Measurements from ENCODE around the gene TSEN54.

The TSEN54 gene

DNA sequence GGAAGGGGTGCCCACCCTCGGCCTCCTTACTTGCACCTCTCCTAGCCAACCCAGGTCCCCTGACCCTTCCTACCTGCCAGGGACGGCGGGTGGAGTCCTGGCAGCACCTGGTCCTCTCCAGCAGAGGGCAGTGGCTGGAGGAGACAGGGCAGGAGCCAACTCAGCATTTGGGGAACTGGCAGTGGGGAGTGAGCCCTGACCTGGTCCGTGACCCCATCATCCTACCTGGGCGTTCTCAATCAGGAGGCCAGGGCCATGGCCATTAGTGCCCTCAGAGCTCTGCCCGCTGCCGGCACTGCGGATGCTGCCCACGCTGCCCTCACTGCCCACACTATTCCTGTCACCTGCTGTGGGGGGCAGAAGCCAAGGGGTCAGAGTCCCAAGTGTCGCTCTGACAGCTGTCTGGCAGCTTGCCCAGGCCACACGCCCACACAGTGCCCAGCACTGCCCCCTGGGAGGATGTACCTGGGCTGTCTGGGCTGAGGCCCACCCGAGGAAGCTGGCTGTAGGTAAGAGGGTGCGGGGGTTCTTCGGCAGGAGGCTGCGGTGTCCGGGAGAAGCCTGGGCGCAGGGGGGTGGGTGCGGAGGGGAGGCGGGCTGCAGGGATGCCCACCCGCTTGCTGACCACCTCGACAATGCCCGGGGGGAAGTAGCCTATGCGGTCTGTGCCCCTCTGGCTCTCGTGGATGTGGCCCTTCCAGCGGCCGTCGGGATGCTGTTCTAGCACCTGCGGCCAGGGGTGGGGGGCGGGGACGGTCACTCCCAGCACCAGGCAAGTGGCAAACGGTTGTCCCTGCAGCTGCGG lies 11.8 kb upstream of the TSEN54 start:
- no peak for DNase-seq (ENCODE audit: low spot score)

DNA sequence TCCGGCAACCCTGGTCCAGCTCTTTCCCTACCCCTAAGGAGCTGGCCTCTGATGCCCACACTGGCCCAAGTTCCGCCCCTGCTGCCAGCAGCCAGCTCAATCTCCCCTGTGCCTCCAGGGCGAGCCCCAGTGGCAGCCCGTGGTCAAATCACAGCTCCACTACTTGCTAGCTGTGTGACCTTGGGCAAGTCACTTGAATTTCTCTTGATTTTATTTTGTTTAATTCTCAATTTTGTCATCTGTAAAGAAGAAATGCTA lies 11.2 kb upstream of the TSEN54 start:
- DNase-seq (ENCODE audit: low spot score), result no peak

- DNase-seq (ENCODE audit: low spot score), result no peak
Measured at GRCh38 chr17:75505640-75506039, 10.7 kb upstream of the TSEN54 start.

GRCh38 chr17:75506134-75506533 lies 10.2 kb upstream of the TSEN54 start:
- DNase-seq (ENCODE audit: low spot score), result no peak

- no peak for DNase-seq (ENCODE audit: low spot score)
Measured at GRCh38 chr17:75506888-75507287, 9.4 kb upstream of the TSEN54 start.

- DNase-seq (ENCODE audit: low spot score), result no peak
Measured at GRCh38 chr17:75507733-75508719, 8.3 kb upstream of the TSEN54 start.

DNA sequence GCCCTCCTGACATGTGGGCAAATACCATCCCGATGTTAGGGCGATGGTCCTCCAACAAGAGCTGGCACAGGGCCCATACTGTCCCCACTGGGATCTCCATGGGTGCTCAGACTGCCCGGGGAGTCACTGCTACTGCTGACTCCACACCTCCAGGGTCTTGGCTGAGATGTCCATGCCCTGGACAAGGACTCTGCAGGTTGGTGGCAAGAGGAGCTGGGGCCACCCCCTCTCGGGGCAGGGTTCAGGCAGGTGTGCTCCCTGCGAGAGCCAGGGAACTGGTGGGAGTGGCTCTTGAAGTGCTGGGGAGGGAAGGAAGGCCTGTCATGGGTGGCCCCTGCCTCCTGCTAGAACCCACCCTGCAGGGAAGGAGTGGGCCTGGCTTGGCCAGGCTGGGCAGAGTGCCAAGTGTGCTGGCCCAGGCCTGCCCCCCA lies 7.4 kb upstream of the TSEN54 start:
- no peak for DNase-seq (ENCODE audit: low spot score)

DNA sequence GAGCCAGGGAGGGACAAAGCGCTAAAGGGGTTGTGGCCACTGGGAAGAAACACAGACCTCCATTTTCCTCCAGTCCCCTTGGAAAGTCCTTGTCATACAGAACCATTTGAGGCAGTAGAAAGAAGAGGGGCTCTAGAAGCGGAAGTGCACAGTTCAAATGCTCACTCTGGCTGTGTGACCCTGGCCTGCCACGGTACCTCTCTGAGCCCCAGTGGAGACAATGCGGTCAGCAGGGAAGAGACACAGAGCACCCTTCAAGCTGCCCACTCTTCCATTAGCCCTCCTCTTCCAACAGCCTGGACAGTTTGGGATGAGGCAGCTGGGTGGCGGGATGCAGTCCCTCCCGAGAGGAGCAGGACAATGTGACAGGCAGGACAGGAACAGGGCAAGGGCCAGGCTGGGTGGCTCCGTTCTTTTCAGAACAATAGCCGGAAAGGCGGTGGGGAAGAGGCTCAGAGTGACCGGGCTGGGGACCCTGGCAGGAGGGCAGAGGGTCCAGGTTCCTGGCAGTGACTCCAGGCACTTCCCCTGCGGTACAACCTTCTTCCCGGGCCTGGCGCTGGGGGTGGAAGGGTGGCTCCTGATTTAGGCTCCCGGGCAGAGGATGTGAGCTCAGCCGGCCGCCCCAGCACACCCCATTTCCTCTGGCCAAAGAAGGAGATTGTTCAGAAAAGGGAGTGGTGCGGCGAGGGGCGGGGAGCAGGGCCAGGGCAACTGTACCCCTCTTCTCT lies 6.6 kb upstream of the TSEN54 start:
- no peak for DNase-seq (ENCODE audit: low spot score)

DNA sequence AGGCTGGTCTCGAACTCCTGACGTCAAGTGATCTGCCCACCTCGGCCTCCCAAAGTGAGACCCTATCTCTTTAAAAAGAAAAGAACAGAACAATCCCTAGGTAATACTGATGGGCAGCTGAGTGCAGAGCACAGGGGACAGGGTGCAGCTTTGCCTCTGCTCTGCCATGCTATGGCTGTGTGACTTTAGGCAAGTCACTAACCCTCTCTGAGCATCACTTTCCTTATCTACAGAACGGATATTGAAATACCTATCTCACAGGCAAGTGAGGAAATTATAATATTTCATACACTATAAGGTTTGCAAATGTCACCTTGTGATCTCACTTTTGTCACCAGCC lies 5.1 kb upstream of the TSEN54 start:
- DNase-seq (ENCODE audit: low spot score), result no peak

GRCh38 chr17:75511610-75512575 lies 4.4 kb upstream of the TSEN54 start:
- DNase-seq (ENCODE audit: low spot score), result no peak

DNA sequence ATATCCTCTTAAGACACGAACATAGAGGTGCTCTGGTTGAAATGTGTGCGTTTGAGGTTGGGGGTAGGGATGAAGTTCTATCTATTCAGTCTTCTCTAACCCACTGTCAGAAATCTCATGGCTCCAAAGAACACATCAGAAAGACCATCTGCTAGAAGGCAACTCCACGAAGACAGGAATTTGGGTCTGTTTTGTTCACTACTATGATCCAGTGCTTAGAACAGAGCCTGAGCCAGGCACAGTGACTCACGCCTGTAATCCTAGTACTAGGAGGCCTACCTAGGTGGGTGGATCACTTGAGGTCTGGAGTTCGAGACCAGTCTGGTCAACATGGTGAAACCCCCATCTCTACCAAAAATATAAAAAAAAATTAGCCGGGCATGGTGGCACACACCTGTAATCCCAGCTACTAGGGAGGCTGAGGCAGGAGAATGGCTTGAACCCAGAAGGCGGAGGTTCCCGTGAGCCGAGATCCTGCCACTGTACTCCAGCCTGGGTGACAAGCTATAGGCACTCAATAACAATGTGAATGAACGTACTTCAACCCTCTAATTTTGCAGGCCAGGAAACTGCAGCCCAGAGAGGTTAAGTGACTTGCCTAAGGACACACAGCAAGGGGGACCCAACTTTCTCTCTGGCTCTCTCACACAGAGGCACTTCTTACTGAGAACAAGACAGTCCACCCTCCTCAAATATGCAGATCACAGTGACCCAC lies 3.2 kb upstream of the TSEN54 start:
- no peak for DNase-seq (ENCODE audit: low spot score)

GRCh38 chr17:75513641-75514000 lies 2.7 kb upstream of the TSEN54 start:
- DNase-seq (ENCODE audit: low spot score), result no peak

- no peak for DNase-seq (ENCODE audit: low spot score)
Measured at GRCh38 chr17:75514299-75514918, 1.9 kb upstream of the TSEN54 start.

DNA sequence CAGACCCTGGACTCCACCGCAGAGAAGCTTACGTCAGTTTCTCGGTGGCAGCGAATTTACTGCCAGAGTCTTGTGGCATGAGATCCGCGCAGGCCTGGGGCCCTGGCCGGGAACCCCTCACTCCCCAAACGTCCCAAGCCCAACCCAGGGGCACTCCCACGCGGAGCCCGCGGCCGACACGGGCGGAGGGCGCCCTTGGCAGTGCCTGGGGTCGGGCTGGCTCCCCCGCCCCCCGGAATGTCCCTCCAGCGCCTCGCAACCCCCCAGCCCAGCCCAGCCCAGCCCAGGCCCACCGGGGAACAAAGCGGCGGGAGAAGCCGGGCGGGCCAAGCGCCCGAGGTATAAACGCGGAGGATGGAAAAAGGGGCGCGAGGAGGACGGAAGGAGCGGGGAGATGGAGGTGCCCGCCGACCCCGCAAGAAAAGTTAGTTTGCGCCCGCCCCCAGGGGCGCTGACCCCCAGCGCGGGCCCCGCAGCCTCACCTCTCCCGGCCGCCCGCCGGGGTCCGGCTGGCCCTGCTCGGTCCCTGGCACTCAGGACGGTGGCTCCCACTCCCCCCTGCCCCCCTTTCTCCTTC lies 1.3 kb upstream of the TSEN54 start:
- no peak for DNase-seq (ENCODE audit: low spot score)

GRCh38 chr17:75515496-75516254 lies 653 bp upstream of the TSEN54 start, which contains the start of gene CASKIN2:
CASKIN2 (minus strand) TSS chr17:75515537; CDS start chr17:75513804, 1,733 bp downstream.
- peak; percentile 100 for DNase-seq (ENCODE audit: low spot score)

GRCh38 chr17:75516619-75517296 lies 430 bp downstream of the TSEN54 start:
- peak; percentile 87 for DNase-seq (ENCODE audit: low spot score)

DNA sequence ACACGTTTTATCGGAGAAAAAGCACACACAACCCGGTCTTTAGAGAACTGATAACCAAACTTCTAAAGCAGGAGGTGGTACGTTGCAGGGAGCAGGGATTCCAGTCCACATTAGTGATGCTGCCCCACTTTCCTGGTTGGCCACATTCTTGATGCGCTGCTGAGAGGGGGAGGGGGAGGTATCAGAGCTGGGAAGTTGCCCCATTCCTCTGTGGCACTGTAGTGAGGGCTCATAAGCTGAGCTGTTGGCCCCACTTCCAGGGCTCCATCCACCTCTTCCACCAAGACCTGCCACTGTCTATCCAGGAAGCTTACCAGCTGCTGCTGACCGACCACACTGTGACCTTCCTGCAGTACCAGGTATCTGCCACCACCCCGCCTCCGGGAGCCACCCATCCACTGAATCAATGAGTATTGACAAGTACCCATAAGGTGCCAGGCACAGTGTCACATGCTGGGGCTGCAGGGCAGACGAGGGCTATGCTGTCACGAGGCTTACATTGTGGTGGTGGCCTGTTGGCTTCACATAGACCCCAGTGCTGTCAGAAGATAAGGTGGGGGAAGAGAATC lies 1.1 kb downstream of the TSEN54 start:
- no peak for DNase-seq (ENCODE audit: low spot score)

DNA sequence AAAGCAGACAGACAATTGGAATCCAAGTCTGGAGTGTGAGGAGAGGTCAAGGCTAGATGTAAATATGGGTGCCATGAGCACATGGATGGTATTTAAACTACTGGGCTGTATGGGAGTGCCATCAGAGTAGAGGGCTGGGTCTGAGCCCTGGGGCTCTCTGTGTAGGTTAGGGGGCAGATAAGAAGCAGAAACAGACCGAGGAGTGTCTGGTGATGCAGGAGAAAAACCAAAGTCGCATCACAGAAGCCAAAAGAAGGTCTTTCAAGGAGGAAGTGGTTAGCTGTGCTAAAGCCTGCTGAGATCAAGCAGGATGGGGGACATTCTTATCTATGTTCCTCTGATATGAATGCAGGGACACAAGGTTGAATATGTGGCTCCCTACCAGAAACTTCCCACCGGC lies 1.9 kb downstream of the TSEN54 start:
- no peak for DNase-seq (ENCODE audit: low spot score)

All from ecto neural progenitor cell (in vitro differentiated cells).